Activated CD4-positive, alpha-beta T cell treated with anti-CD3 and anti-CD28 coated beads for 48 hours (primary cell): ENCODE data around the gene CORO1C.

Source experiments
- DNase-seq: peaks from one replicate; pipeline ENCODE4 v3.0.0-alpha.2; 2020

The CORO1C gene

GRCh38 chr12:108597559-108598471, 133.5 kb downstream of the CORO1C start, which contains the start of gene TMEM119:
Gene TMEM119, minus strand, starts transcription at chr12:108598084. Its CDS starts 5,701 bp downstream, at chr12:108592383.
- no peak for DNase-seq

DNA sequence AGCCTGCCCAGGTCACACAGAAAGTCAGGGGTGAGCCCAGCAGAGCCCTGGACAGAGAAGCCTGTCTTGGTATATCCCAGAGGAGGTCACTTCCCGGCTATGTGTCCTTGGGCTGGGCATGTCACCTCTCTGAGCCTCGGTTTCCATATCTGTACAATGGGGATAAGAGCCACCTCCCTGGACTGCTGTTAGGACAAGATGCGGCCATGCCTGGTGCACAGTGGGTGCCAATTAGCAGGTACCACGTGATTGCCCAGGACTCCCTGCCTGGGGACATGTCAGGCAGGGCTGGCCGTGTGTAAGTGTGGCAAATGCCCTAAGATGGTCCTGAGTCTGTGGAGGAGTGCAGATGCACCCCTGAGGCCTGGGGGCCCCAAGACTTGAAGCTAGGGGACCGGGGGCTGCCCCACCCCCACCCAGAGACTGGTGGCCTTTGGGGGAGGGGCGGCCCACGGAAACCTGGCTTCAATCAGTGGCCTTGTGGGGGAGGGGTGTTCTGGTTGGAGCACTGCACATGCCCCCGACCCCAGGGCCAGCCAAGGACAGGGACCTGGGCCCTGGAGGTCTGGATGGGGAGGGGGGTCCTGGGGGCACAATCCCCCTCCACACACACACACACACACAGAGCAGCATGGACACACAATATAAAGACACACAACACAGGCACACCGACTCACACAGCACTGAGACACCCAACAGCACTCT, 134.3 kb downstream of the CORO1C start:
- DNase-seq = no peak

DNA sequence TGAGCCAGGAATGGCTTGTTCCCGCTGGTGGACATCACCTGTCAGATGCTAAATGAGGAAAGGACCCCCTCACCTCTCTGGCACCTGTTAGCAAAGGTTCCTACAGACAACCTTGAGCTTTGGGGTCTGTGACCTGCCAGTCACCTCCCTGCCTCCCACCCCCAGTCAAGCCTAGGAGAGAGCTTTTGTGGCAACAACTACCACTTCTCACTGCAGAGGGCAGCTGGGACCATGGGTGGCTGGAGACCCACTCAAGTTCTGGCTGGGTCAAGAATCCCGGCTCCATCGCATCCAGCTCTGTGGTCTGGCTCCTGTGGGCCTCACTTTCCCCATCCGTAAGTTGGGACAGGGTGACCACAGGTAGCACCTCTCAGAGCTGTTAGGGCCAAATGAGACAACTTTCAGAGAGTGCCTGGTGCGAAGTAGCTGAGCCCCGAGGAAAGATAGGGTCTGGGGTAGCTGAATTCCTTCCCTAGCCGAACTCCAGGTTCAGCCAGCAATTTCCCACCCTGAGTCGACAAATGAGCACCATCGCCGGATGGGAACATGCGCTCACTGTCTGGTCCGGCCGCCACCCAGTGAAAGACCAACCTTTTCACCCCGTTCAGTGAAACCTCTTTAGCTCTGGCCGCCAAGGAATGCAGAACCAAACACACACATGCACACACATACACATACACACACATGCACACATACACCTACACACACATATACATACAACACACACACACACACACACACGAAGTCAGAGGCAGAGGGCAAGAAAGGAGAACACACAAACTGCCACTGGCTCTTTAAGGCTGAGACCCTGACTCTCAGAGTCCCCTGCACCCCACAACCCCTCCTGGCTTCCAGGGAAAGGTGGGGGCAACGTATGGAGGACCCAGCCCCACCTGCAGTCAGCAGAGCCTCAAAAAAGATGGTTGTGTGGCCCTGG, 135.3 kb downstream of the CORO1C start:
- no peak for DNase-seq
